Subcutaneous abdominal adipose tissue (tissue), 5 donors: ENCODE measurements around the gene LDLRAD1.
A peak's percentile ranks its signal among the peaks of the same experiment; 100 is the strongest.
"Not testable (repeated sequence)": the region's sequence is repeated elsewhere in the genome, so short reads cannot be mapped to it uniquely, and the experiment has no call there.

ENCODE experiments used
- H3K27ac ChIP-seq: one replicate; pipeline ENCODE4 v1.7.0; 2013; ENCODE audit warnings: low read depth, mild to moderate bottlenecking, inconsistent platforms, low read length, moderate library complexity
- H3K27me3 ChIP-seq, 5 donors: one replicate each; pipeline ENCODE4 v1.7.0; 2013; ENCODE audit warnings: low read length in 5 of 5, inconsistent platforms in 1 of 5; ENCODE audit not compliant: control insufficient read depth in 5 of 5, insufficient read depth in 4 of 5
- H3K36me3 ChIP-seq, 5 donors: one replicate each; pipeline ENCODE4 v1.7.0; 2013; ENCODE audit warnings: low read length in 5 of 5; ENCODE audit not compliant: control insufficient read depth in 5 of 5, insufficient read depth in 5 of 5
- H3K4me1 ChIP-seq, 5 donors: one replicate each; pipeline ENCODE4 v1.7.0; 2013; ENCODE audit warnings: low read length in 5 of 5, mild to moderate bottlenecking in 3 of 5, moderate library complexity in 1 of 5; ENCODE audit not compliant: control insufficient read depth in 5 of 5, insufficient read depth in 5 of 5
- H3K4me3 ChIP-seq, 5 donors: one replicate each; pipeline ENCODE4 v1.7.0; 2013; ENCODE audit warnings: low read length in 5 of 5, low read depth in 1 of 5
- H3K9ac ChIP-seq, 5 donors: one replicate each; pipeline ENCODE4 v1.7.0; 2013; ENCODE audit warnings: low read length in 5 of 5, mild to moderate bottlenecking in 4 of 5, moderate library complexity in 3 of 5
- H3K9me3 ChIP-seq, 5 donors: one replicate each; pipeline ENCODE4 v1.7.0; 2013; ENCODE audit warnings: low read length in 5 of 5; ENCODE audit not compliant: control insufficient read depth in 5 of 5
- donor health status: healthy.
- donor health status: healthy.
- donor health status: healthy.
- donor health status: healthy.
- donor health status: healthy.

LDLRAD1 gene

GRCh38 chr1:54046671-54047383 lies 28.8 kb upstream of the LDLRAD1 start:
- Histone ChIP-seq H3K27me3 (no peaks in the 10 kb centered on the region), H3K36me3 (peaks cover 14 to 20% (median 18%) of the 10 kb centered on the region in 5 donors), H3K9ac (peak overlapping the region in 2 of 5 donors; percentile 9 to 57), H3K4me1 (peaks cover 0 to 38% (median 32%) of the 10 kb centered on the region in 5 donors), H3K27ac (peak overlapping the region; percentile 12), H3K4me3 (no peak overlapping the region), H3K9me3 (no peaks in the 10 kb centered on the region)

GRCh38 chr1:54045496-54045895 lies 27.5 kb upstream of the LDLRAD1 start:
- Histone ChIP-seq H3K36me3 (peaks cover 25 to 33% (median 31%) of the 10 kb centered on the region in 5 donors), H3K4me1 (peaks cover 0 to 28% (median 21%) of the 10 kb centered on the region in 5 donors), H3K27me3 (no peaks in the 10 kb centered on the region), H3K4me3 (no peak overlapping the region), H3K27ac (no peak overlapping the region), H3K9me3 (no peaks in the 10 kb centered on the region), H3K9ac (no peak overlapping the region)

GRCh38 chr1:54041806-54042205 lies 23.8 kb upstream of the LDLRAD1 start:
- Histone ChIP-seq H3K27me3 (no peaks in the 10 kb centered on the region), H3K9me3 (no peaks in the 10 kb centered on the region), H3K4me3 (no peak overlapping the region), H3K4me1 (peaks cover 0 to 4% (median 0%) of the 10 kb centered on the region in 5 donors), H3K9ac (peak overlapping the region in 1 of 5 donors; percentile 20), H3K27ac (no peak overlapping the region), H3K36me3 (peaks cover 55 to 65% (median 63%) of the 10 kb centered on the region in 5 donors)

DNA sequence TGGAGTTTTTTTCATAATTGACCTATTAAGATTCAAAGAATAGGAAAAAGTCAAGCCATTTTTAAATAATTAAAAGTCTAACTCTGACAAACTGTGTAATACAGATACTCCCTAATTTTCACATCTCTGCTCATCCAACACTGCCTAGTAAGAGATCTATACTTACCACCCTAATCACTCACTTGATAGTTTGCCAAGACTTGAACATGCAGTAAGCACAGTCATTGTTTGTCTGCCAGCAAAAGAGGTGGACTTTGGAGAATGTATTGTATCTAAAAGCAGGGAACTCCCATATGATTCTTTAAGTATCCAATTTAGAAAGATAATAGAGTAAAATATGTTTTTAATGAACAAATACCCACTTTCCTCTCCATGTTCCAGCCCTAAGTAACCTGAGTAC lies 19.5 kb upstream of the LDLRAD1 start:
- Histone ChIP-seq H3K9me3 (no peaks in the 10 kb centered on the region), H3K36me3 (peaks cover 68 to 97% (median 85%) of the 10 kb centered on the region in 5 donors), H3K9ac (no peak overlapping the region), H3K4me3 (no peak overlapping the region), H3K4me1 (no peaks in the 10 kb centered on the region), H3K27ac (no peak overlapping the region), H3K27me3 (no peaks in the 10 kb centered on the region)

DNA sequence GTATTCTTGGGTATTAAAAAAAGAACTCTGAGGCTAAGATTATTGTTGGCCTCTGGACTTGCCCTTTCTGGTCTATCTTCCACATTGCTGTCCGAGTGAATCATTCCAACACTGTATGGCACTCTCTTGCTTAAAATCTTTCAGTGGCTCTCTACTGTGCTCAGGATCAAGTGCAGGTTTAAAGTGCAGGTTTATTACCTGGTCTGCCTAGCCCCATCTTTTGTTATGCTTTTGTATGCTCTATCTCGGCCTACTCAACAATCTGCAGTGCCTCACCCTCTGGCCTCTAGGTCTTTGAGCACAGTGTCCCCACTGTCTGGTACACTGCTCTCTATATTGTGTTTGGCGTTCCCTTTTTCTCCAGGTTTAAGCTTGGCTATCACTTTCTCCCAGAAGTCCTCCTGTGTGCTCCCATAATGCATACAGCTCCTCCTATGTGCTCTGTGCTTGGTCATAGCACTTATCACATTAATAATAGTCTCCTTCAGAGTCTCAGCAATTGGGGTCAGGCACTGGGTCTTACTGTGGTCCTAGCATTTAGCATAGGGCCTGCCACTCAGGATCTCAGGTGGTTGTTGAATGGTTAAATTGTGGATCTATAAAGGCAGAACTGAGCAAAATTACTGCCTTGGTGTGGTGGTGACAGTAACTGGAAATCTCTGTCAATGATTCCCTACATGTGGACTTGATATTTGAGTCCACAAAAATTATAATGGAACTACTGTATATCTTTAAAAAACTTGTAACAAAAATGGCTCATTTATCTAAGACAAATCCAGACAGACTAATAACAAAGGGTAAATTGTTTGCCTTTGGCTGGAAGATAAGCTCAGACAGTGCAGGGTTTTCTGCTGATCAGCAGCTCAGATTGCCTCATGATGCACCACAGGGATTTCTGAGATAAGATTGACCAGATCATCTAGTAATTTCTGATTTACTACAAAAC lies 10.6 kb upstream of the LDLRAD1 start:
- no peaks in the 10 kb centered on the region for H3K27me3 ChIP-seq
- H3K27ac ChIP-seq: no peak overlapping the region
- H3K4me1 ChIP-seq: no peaks in the 10 kb centered on the region
- no peak overlapping the region for H3K4me3 ChIP-seq
- H3K9me3 ChIP-seq: no peaks in the 10 kb centered on the region
- H3K9ac ChIP-seq: no peak overlapping the region
- peaks cover 23 to 43% (median 34%) of the 10 kb centered on the region in 5 donors for H3K36me3 ChIP-seq

GRCh38 chr1:54027848-54028247 lies 9.9 kb upstream of the LDLRAD1 start:
- Histone ChIP-seq H3K36me3 (peaks cover 20 to 36% (median 28%) of the 10 kb centered on the region in 5 donors), H3K4me1 (no peaks in the 10 kb centered on the region), H3K27me3 (no peaks in the 10 kb centered on the region), H3K27ac (no peak overlapping the region), H3K9me3 (no peaks in the 10 kb centered on the region), H3K4me3 (no peak overlapping the region), H3K9ac (no peak overlapping the region)

DNA sequence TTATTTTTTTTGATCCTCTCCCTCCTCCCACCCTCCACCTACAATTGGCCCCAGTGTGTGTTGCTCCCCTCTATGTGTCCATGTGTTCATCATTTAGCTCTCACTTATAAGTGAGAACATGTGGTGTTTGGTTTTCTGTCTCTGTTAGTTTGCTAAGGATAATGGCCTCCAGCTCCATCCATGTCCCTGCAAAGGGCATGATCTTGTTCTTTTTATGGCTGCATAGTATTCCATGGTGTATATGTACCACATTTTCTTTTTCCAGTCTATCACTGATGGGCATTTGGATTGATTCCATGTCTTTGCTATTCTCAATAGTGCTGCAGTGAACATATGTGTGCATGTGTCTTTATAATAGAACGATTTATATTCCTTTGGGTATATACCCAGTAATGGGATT lies 6.8 kb upstream of the LDLRAD1 start:
- not testable (repeated sequence) for H3K36me3 ChIP-seq, H3K9me3 ChIP-seq, H3K27me3 ChIP-seq, H3K4me1 ChIP-seq, H3K9ac ChIP-seq, H3K4me3 ChIP-seq, H3K27ac ChIP-seq

GRCh38 chr1:54024358-54024757 lies 6.4 kb upstream of the LDLRAD1 start:
- Histone ChIP-seq H3K9me3 (no peaks in the 10 kb centered on the region), H3K36me3 (peaks cover 0 to 5% (median 2%) of the 10 kb centered on the region in 5 donors), H3K27me3 (no peaks in the 10 kb centered on the region), H3K27ac (no peak overlapping the region), H3K9ac (no peak overlapping the region), H3K4me3 (no peak overlapping the region), H3K4me1 (no peaks in the 10 kb centered on the region)

DNA sequence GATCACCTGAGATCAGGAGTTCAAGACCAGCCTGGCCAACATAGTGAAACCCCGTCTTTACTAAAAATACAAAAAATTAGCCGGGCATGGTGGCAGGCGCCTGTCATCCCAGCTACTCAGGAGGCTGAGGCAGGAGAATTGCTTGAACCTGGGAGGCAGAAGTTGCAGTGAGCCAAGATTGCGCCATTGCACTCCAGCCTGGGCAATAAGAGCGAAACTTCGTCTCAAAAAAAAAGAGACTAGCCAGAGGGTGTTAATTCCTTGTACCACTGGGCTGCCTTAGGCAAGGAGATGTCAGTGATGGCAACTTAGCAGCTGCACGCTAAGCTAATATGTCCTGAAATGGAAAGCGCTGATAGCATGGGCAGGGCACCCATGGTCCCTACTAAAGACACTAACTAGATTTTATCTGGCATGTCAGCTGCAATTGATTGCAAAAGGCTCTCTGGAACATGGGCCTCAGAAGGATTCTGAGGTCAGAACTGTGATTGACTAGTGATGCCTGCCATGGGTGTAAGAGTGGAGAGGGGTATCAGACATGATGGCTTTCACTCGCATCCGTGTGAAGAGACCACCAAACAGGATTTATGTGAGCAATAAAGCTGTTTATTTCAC lies 1.7 kb upstream of the LDLRAD1 start:
- H3K9me3 ChIP-seq, H3K4me3 ChIP-seq, H3K27ac ChIP-seq, H3K36me3 ChIP-seq, H3K4me1 ChIP-seq, H3K9ac ChIP-seq: not testable (repeated sequence)
- H3K27me3 ChIP-seq: peaks cover 0 to 16% (median 9%) of the 10 kb centered on the region in 5 donors

DNA sequence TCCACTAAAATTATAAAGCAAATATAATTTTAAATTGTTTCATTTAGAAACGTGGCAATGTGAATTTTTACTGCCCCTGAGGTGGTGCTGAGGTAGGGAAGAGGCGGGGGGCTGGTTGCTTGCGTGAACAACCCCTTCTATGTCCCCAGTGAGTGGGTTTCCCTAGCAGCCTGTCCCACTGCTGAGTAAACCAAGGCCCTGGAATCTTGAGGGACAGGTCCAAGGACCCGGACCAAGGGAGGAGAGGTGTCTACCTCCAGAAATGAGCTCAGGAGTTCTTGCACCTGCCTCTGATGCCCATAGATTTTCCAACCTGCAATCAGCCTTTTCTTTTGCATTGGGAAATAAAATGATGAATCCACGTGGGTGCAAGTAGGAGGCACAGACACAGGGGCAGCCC lies 649 bp upstream of the LDLRAD1 start:
- Histone ChIP-seq H3K27me3 (peaks cover 4 to 20% (median 13%) of the 10 kb centered on the region in 5 donors), H3K4me1 (no peaks in the 10 kb centered on the region), H3K4me3 (no peak overlapping the region), H3K27ac (no peak overlapping the region), H3K36me3 (no peaks in the 10 kb centered on the region), H3K9ac (no peak overlapping the region), H3K9me3 (no peaks in the 10 kb centered on the region)
